ENCODE results near the gene GSTO2. TPM values are rescaled to one million over a fixed set of nuclear protein-coding genes. Genes with fewer than 3 reads are reported as not detected.

Gene GSTO2
- total RNA-seq, 1 donor from 2014 or later, result 0.32 TPM

DNA sequence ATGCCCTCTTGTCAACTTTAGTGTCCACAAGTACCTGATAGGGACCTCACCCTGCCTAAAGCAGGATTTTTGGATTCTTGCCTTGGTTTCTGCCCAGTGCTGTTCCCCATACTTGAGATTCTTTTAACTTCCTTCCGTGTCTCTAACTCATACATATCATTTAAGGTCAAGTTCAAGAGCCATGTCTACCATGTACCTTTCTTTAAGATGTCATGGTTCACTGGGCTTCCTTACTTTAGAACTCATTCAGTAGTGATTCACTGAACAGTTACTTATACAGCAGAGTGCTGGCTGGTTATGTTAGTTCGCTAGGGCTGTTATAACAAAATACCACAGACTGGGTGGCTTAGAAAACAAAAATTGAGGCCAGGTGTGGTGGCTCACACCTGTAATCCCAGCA lies 79.6 kb downstream of the GSTO2 start:
- no peaks in the 10 kb centered on the region for H3K9me3 Mint-ChIP-seq (ENCODE audit: low read depth)
- TF ChIP-seq, protein P1, sequence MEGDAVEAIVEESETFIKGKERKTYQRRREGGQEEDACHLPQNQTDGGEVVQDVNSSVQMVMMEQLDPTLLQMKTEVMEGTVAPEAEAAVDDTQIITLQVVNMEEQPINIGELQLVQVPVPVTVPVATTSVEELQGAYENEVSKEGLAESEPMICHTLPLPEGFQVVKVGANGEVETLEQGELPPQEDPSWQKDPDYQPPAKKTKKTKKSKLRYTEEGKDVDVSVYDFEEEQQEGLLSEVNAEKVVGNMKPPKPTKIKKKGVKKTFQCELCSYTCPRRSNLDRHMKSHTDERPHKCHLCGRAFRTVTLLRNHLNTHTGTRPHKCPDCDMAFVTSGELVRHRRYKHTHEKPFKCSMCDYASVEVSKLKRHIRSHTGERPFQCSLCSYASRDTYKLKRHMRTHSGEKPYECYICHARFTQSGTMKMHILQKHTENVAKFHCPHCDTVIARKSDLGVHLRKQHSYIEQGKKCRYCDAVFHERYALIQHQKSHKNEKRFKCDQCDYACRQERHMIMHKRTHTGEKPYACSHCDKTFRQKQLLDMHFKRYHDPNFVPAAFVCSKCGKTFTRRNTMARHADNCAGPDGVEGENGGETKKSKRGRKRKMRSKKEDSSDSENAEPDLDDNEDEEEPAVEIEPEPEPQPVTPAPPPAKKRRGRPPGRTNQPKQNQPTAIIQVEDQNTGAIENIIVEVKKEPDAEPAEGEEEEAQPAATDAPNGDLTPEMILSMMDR (IDR thresholded peaks at IDR 0.05), result no peak
- no peaks in the 10 kb centered on the region for H3K4me1 Mint-ChIP-seq (ENCODE audit: low read depth)
- no peaks in the 10 kb centered on the region for H3K36me3 Mint-ChIP-seq (ENCODE audit: low read depth)
- DNase-seq (ENCODE audit: low spot score), result no peak
- H3K4me3 Mint-ChIP-seq (ENCODE audit: unreplicated experiment), result no peak overlapping the region
- no peak overlapping the region for H3K27ac Mint-ChIP-seq (ENCODE audit: unreplicated experiment)
- peaks cover 9% of the 10 kb centered on the region for H3K27me3 Mint-ChIP-seq (ENCODE audit: low read depth)

GRCh38 chr10:104349623-104350126 lies 80.7 kb downstream of the GSTO2 start:
- no peak overlapping the region for H3K27ac Mint-ChIP-seq (ENCODE audit: unreplicated experiment)
- TF ChIP-seq, protein P1 (IDR thresholded peaks at IDR 0.05), result no peak
- no peak for DNase-seq (ENCODE audit: low spot score)
- H3K27me3 Mint-ChIP-seq (ENCODE audit: low read depth), result peaks cover 9% of the 10 kb centered on the region
- no peaks in the 10 kb centered on the region for H3K36me3 Mint-ChIP-seq (ENCODE audit: low read depth)
- H3K9me3 Mint-ChIP-seq (ENCODE audit: low read depth), result no peaks in the 10 kb centered on the region
- H3K4me3 Mint-ChIP-seq (ENCODE audit: unreplicated experiment), result no peak overlapping the region
- H3K4me1 Mint-ChIP-seq (ENCODE audit: low read depth), result no peaks in the 10 kb centered on the region

GRCh38 chr10:104350127-104350635 lies 81.2 kb downstream of the GSTO2 start:
- TF ChIP-seq, protein P1 (IDR thresholded peaks at IDR 0.05), result peak; percentile 92
- Mint-ChIP-seq H3K27ac (ENCODE audit: unreplicated experiment) (no peak overlapping the region), H3K27me3 (ENCODE audit: low read depth) (peaks cover 9% of the 10 kb centered on the region), H3K4me1 (ENCODE audit: low read depth) (no peaks in the 10 kb centered on the region), H3K4me3 (ENCODE audit: unreplicated experiment) (no peak overlapping the region), H3K36me3 (ENCODE audit: low read depth) (no peaks in the 10 kb centered on the region), H3K9me3 (ENCODE audit: low read depth) (no peaks in the 10 kb centered on the region)
- no peak for DNase-seq (ENCODE audit: low spot score)

DNA sequence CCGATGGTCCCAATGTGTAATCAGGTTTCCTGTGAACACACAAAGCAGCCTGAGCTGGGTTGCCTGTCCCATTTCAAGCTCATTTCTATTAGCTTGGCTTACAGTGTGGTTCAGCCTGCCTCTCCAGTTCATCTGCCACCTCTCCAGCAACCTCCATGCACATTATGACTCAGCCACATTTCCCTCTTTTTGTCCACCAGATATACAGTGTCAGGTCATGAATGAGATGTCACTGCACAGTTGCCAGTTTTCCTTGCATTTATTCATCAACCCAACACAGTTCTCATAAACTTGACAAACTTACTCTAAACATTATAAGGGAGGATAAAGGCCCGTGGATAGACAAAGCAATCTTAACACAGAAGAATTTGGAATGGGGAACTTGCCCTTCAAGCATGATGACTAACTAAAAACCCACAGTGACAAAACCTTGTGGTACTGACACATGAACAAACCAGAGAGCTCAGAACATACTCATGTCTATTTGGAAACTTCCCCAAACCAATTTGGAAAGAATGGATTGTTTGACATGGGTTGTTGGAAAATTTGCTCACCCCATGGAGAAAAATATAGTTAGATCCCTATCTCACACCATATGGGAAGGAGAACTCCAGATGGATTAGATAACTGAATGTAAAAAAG lies 82.2 kb downstream of the GSTO2 start:
- H3K27ac Mint-ChIP-seq (ENCODE audit: unreplicated experiment), result no peak overlapping the region
- no peak overlapping the region for H3K4me3 Mint-ChIP-seq (ENCODE audit: unreplicated experiment)
- TF ChIP-seq, protein P1 (IDR thresholded peaks at IDR 0.05), result no peak
- no peaks in the 10 kb centered on the region for H3K9me3 Mint-ChIP-seq (ENCODE audit: low read depth)
- H3K27me3 Mint-ChIP-seq (ENCODE audit: low read depth), result peaks cover 9% of the 10 kb centered on the region
- DNase-seq (ENCODE audit: low spot score), result no peak
- H3K36me3 Mint-ChIP-seq (ENCODE audit: low read depth), result no peaks in the 10 kb centered on the region
- no peaks in the 10 kb centered on the region for H3K4me1 Mint-ChIP-seq (ENCODE audit: low read depth)

DNA sequence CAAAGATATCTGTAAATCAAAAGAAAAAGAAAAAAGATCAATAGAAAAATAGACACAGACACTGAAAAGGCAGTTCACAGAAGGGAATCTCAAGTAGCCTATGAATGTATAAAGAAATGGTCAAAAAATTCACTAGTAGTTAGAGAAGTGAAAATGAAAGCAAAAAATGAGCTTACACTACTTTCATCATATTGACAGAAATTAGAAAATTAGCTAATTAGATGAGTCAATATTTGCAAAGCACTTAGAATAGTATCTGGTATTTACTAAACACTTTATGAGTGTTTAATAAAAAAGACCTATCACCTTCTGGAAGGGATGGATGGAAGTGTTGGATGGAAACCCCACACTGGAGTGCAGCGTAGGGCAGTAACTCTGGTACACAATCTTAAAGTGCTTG lies 82.9 kb downstream of the GSTO2 start:
- Mint-ChIP-seq H3K27ac (ENCODE audit: unreplicated experiment) (no peak overlapping the region), H3K4me3 (ENCODE audit: unreplicated experiment) (no peak overlapping the region), H3K27me3 (ENCODE audit: low read depth) (peaks cover 9% of the 10 kb centered on the region), H3K9me3 (ENCODE audit: low read depth) (no peaks in the 10 kb centered on the region), H3K36me3 (ENCODE audit: low read depth) (no peaks in the 10 kb centered on the region), H3K4me1 (ENCODE audit: low read depth) (no peaks in the 10 kb centered on the region)
- no peak for DNase-seq (ENCODE audit: low spot score)
- TF ChIP-seq, protein P1 (IDR thresholded peaks at IDR 0.05), result no peak

Measured in chondrocyte (in vitro differentiated cells).